Epithelial cell of esophagus (primary cell): ENCODE measurements around the gene KRTAP5-8.
"Not testable (repeated sequence)": the region's sequence is repeated elsewhere in the genome, so short reads cannot be mapped to it uniquely, and the experiment has no call there.

ENCODE experiments used
- DNase-seq: peaks from one replicate; pipeline ENCODE4 v3.0.0; 2010; ENCODE audit warnings: low read depth
- H3K4me3 ChIP-seq: 2 replicates; pipeline ENCODE4 v1.5.1; 2011; ENCODE audit warnings: mild to moderate bottlenecking, low read length, control low read depth
- CTCF ChIP-seq: IDR thresholded peaks from 2 replicates; pipeline ENCODE4 v1.5.1; 2011; ENCODE audit warnings: low read depth, mild to moderate bottlenecking, low read length, control low read depth, inconsistent platforms; ENCODE audit not compliant: insufficient read depth; ENCODE audit errors: missing control alignments

Gene KRTAP5-8

GRCh38 chr11:71557257-71557656 is 19.4 kb downstream of the KRTAP5-8 start:
- DNase-seq = no peak
- no peak overlapping the region for H3K4me3 ChIP-seq
- TF ChIP-seq CTCF = no peak

GRCh38 chr11:71558996-71559395 is 21.2 kb downstream of the KRTAP5-8 start:
- H3K4me3 ChIP-seq = no peak overlapping the region
- DNase-seq = no peak
- no peak for TF ChIP-seq CTCF

GRCh38 chr11:71562120-71562519 is 24.3 kb downstream of the KRTAP5-8 start:
- no peak for TF ChIP-seq CTCF
- DNase-seq = peak; percentile 20
- no peak overlapping the region for H3K4me3 ChIP-seq

GRCh38 chr11:71563406-71563805 is 25.6 kb downstream of the KRTAP5-8 start:
- TF ChIP-seq CTCF = peak; percentile 46
- peak; percentile 52 for DNase-seq
- H3K4me3 ChIP-seq = no peak overlapping the region

GRCh38 chr11:71564430-71564829 is 26.6 kb downstream of the KRTAP5-8 start:
- no peak for DNase-seq
- no peak overlapping the region for H3K4me3 ChIP-seq
- TF ChIP-seq CTCF = no peak

GRCh38 chr11:71565263-71565662 is 27.4 kb downstream of the KRTAP5-8 start, which contains the start of gene KRTAP5-10:
Gene KRTAP5-10 (plus strand): TSS chr11:71565563. CDS start chr11:71565588, 25 bp downstream.
- no peak within 1 kb of the TSS for H3K4me3 ChIP-seq
- no peak for DNase-seq
- TF ChIP-seq CTCF = no peak

GRCh38 chr11:71566081-71566620 is 28.3 kb downstream of the KRTAP5-8 start:
- H3K4me3 ChIP-seq = no peak overlapping the region
- no peak for TF ChIP-seq CTCF
- DNase-seq = peak; percentile 80

GRCh38 chr11:71566626-71567599 is 29.1 kb downstream of the KRTAP5-8 start:
- not testable (repeated sequence) for DNase-seq

More at GRCh38 chr11:71566626-71567599, 29.1 kb downstream of the KRTAP5-8 start:
- not testable (repeated sequence) for H3K4me3 ChIP-seq
